Measurements from ENCODE around the gene CDC16.
"Not testable (repeated sequence)": the region's sequence is repeated elsewhere in the genome, so short reads cannot be mapped to it uniquely, and the experiment has no call there.

CDC16 gene

GRCh38 chr13:114263578-114263977 lies 28.9 kb downstream of the CDC16 start:
- DNase-seq (ENCODE audit: low read depth in 2 of 2) = no peak

DNA sequence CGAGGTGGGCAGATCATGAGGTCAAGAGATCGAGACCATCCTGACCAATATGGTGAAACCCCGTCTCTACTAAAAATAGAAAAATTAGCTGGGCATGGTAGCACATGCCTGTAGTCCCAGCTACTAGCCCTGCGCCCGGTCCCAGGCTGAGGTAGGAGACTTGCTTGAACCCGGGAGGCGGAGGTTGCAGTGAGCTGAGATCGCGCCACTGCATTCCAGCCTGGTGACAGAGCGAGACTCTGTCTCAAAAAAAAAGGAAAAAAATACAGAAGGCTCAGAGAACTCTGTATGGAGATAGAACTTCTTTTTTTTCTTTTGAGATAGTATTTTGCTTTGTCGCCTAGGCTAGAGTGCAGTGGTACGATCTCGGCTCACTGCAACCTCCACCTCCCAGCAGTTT lies 29.6 kb downstream of the CDC16 start:
- not testable (repeated sequence) for DNase-seq (ENCODE audit: low read depth in 2 of 2)

GRCh38 chr13:114264886-114265611 lies 30.4 kb downstream of the CDC16 start:
- DNase-seq (ENCODE audit: low read depth in 2 of 2) = no peak

GRCh38 chr13:114266241-114266640 lies 31.5 kb downstream of the CDC16 start:
- DNase-seq (ENCODE audit: low read depth in 2 of 2) = no peak

DNA sequence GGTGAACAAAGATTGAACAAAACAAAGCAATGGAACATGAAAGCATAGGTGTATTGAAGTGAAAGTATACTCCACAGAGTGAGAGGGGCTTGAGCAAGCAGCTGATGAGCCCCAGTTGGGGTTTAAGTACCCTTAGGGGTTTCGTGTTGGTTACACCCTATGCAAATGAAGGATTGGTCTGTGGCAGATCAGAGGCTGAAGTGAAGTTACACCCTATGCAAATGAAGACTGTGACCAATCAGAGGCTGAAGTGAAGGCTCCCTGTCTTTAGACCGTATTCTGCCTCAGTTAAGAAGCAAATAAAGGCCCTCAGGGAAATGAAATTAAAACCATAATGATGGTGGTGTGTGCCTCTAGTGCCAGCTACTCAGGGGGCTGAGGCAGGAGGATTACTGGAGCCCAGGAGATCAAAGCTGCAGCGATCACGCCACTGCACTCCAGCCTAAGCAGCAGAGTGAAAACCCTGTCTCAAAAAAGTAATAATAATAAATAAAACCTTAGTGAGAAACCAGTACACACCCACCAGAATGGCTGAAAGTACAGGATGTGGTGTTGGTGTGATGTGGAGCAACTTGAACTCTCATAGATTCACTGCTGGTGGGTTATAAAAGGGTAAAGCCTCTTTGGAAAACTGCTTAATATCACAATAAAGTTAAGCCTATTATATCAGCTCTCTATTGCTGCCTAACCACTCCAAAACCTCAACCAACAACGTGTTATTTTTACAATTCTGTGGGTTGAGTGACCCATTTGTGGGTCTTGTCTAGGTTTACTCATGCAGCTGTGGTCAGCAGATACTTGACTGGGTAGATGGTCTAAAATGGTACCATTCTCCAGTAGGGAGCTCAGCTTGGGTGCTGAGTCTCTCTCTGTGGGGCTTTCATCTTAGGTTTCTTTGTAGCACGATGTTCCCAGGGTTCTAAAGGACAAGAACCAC lies 33.9 kb downstream of the CDC16 start:
- DNase-seq (ENCODE audit: low read depth in 2 of 2) = no peak

GRCh38 chr13:114269281-114269770 lies 34.6 kb downstream of the CDC16 start:
- no peak for DNase-seq (ENCODE audit: low read depth in 2 of 2)

- DNase-seq (ENCODE audit: low read depth in 2 of 2) = no peak
Measured at GRCh38 chr13:114272977-114273376, 38.3 kb downstream of the CDC16 start.

GRCh38 chr13:114275304-114275703 lies 40.6 kb downstream of the CDC16 start:
- DNase-seq (ENCODE audit: low read depth in 2 of 2) = no peak

- DNase-seq (ENCODE audit: low read depth in 2 of 2) = no peak
Measured at GRCh38 chr13:114279146-114279545, 44.4 kb downstream of the CDC16 start.

GRCh38 chr13:114279758-114280355 lies 45.2 kb downstream of the CDC16 start:
- DNase-seq (ENCODE audit: low read depth in 2 of 2) = no peak

DNA sequence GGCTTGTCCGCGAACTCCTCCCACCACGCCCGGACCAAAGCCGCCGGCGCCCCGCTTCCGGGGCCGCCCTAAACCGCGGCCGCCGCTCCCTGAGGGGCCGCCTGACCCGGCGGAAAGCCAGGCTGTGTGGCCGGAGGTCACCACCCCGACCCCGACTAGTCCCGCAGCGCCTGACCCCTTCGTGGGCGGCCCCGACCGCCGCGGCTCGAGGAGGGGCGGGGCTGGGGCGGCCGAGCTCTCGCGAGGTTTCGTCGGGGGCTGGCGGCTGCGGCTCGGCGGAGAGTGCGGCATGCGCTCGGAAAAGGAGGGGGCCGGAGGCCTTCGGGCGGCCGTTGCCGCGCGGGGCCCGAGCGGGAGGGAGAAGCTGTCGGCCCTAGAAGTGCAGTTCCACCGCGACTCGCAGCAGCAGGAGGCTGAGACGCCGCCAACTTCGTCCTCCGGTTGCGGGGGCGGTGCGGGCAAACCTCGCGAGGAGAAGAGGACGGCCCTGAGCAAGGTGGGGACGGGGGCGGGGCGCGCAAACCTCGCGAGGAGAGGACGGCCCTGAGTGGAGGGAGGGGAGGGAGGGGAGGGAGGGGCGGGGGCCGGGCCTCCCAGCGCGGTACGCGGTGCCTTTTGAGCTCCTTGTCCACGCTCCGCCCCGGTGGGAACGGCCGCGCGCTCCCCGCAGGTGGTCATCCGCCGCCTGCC lies 46.8 kb downstream of the CDC16 start, which contains the start of gene UPF3A:
Gene UPF3A, plus strand, starts transcription at position 251 of the 690 bp plus-strand sequence. Its CDS starts 39 bp downstream, at position 290.
- peak; percentile 81 to 83 for DNase-seq (ENCODE audit: low read depth in 2 of 2)

DNA sequence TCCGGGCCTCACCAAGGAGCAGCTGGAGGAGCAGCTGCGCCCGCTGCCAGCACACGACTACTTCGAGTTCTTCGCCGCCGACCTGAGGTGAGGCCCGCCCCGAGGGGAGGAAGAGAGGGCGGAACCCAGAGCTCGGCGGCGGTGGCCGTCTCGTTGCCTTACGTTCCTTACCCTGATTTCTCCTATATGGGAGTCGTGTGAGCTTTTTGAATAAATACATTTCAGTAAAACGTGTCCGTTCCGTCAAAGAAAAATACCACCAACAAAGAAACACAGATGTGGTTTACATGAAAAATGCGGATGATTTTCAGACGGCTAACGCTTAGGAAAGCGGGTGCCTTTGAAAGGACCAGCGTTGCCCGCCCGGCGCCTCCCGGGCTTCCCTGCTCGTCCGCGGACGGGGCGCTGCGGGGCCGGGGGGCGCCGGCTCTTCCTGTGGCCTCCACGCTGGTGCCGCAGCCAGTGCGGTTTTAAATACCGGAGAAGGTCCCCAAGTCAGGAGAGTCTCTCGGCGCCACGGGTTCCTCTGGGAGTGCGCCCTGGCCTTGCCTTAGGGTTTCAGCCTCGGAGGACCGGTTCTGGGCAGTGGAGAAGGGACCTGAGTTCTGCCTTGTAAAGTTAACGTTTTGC lies 47.5 kb downstream of the CDC16 start:
- DNase-seq (ENCODE audit: low read depth in 2 of 2) = peak; percentile 24 to 55

DNA sequence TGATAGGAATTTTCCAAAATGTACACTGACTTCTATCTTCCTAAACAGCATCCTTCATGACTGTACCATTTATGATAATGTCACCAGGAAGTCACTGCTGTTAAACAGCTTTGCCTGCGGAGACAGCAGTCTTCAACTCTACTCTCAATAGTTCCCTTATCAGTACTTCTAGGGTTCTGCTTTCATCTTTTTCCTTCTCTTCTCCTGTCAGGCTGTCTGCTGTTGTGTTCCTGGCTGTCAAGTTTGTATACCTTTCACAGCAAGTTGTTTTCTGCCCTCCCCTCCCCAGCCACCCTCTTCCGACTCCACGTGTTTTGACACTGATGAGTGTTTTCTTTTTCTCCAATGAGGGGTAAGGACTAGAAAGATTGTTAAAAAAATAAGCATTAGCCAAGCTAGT lies 48.9 kb downstream of the CDC16 start:
- no peak for DNase-seq (ENCODE audit: low read depth in 2 of 2)

DNA sequence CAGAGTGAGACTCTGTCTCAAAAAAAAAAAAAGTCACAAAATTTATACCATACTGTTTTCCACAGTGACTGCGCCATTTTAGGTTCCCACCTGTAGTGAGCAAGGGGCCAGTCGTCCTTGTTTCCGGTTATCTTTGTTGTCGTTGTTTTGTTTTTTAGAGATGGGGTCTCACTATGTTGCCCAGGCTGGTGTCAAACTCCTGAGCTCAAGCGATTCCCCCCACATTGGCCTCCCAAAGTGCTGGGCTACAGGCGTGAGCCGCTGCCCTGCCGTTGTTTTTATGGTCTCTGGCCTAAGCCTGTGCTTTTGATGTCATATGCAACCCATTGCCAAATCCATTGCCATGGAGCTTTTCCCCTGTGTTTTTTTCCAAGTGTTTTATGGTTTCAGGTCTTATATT lies 50.0 kb downstream of the CDC16 start:
- DNase-seq (ENCODE audit: low read depth in 2 of 2) = no peak

DNA sequence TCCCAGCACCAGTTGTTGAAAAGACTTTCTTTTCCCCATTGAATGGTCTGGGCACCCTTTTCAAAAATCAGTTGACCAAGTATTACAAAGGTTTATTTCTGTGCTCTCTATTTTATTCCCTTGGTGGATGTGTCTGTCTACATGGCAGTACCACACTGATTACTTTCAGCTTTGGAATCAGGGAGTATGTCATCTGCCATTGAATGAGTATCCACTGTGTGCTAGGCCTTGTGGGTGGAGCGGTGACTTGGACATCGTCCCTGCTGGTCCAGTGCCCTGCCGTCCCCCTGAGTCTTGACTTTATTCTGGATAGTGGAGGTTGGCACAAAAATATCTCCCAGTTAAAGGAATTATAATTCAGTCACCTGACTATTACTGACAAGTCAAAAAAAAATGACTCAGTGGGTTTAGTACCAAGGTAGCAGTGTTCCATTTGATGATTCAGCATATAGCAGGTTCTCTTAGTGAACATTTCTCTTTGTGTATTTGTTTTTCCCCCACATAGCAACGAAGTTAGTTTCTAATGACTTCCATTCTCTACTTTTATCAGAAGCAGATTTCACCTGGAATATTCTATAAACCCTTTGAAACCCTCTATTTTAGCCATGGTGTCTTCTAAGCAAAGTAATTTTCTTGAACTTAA lies 50.6 kb downstream of the CDC16 start:
- DNase-seq (ENCODE audit: low read depth in 2 of 2) = no peak

DNA sequence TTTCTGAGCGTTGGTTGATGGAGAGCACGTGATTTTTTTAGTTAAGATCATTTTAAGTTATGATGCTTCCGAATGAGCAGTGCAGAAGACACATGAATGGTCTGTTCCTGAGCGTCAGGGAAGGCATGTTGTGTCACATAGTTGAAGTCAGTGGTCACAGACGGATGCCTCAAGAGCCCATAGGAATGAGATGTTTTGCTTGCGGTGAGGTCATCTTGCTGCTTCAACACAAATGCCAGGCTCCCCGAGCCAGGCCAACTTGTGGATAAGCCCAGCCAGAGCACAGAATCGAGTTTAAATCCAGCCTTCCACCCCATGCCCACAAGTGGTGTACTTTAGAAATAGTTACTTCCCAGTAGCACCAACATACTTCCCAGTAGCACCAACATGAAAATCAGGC lies 52.1 kb downstream of the CDC16 start:
- no peak for DNase-seq (ENCODE audit: low read depth in 2 of 2)

GRCh38 chr13:114288157-114288591 lies 53.5 kb downstream of the CDC16 start:
- DNase-seq (ENCODE audit: low read depth in 2 of 2) = no peak

GRCh38 chr13:114296448-114296847 lies 61.8 kb downstream of the CDC16 start:
- DNase-seq (ENCODE audit: low read depth in 2 of 2) = no peak

DNA sequence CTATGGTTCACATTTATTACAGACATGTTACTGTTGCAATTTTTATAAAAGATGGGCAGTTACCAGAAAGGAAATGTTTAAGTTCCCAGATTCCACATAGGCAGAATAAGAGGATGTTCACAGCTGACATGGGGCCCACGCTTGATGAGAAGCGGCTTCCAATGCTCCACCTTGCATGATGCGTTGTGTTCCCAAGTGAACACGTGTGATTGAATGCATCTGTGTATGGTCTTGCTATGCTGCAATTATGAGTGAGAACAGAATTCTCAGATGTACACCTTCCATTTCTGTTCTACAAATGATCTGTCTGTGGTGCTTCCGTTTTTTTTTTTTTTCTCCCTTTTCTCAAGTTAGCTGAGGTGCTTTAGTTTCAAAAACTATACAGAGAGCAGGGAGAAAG lies 62.2 kb downstream of the CDC16 start:
- no peak for DNase-seq (ENCODE audit: low read depth in 2 of 2)

GRCh38 chr13:114298866-114299265 lies 64.2 kb downstream of the CDC16 start:
- no peak for DNase-seq (ENCODE audit: low read depth in 2 of 2)
